GM18868 (cell line): Measurements from ENCODE around the gene TMPRSS7.
A peak's percentile ranks its signal among the peaks of the same experiment; 100 is the strongest.
"Not testable (repeated sequence)": the region's sequence is repeated elsewhere in the genome, so short reads cannot be mapped to it uniquely, and the experiment has no call there.

Experiments
- ATAC-seq: cut with Tn5 transposase; IDR thresholded peaks from one replicate; pipeline ENCODE4 v1.9.1; 2021; ENCODE audit warnings: mild to moderate bottlenecking, moderate library complexity; ENCODE audit not compliant: unreplicated experiment

TMPRSS7 gene

DNA sequence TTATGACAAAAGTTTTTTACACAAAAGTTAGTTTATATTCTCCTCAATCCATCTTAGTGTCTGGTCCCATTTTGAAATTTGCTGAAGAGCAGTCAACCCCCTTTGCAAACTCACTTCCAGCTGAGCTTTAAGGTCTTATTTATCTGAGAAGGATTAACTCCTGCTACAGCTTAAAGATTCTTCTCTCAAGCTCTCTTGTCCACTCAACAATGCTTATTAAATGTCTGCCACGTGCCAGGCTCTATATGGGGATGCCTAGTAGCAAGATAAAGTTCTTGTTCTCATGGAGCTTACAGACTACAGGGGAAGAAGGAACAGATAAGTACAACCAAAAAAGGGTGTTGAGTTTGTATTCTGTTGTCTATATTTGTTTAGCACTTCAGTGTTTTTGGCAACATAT, 18.7 kb downstream of the TMPRSS7 start:
- ATAC-seq: no peak

DNA sequence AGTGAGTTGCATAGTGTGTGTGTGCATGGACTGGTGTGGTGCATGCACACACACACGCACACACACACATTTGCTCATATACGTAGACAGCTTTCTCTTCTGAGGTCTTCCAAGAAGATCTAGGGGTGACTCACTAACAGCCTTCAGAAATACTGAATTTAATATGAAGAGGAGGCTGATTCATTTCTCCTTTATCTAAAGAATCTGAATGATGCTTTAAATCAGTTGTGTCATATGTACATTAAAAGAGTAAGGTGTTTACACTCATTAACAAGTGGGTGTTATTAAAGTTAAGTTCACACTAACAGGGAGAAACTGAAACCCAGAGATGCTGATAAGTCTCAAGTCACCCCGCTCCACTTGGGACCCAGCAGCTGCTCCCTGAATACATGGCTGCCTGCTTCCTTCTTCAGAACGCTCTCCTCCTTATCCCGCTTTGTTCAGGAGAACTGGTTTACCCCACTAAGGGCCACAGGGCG, 22.0 kb downstream of the TMPRSS7 start:
- no peak for ATAC-seq

- no peak for ATAC-seq
Measured at GRCh38 chr3:112059497-112059896, 25.0 kb downstream of the TMPRSS7 start.

GRCh38 chr3:112061152-112061551, 26.6 kb downstream of the TMPRSS7 start:
- ATAC-seq: no peak

DNA sequence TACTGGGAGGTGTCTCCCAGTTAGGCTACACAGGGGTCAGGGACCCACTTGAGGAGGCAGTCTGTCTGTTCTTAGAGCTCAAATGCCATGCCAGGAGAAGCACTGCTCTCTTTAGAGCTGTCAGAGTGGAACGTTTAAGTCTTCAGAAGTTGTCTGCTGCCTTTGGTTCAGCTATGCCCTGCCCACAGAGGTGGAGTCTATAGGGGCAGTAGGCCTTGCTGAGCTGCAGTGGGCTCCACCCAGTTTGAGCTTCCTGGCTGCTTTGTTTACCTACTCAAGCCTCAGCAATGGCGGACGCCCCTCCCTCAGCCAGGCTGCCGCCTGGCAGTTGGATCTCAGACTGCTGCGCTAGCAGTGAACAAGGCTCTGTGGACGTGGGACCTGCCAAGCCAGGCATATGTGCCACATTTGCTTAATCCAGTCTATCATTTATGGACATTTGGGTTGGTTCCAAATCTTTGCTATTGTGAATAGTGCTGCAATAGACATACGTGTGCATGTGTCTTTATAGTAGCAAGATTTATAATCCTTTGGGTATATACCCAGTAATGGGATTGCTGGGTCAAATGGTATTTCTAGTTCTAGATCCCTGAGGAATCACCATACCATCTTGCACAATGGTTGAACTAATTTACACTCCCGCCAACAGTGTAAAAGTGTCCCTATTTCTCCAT, 38.0 kb downstream of the TMPRSS7 start:
- ATAC-seq: not testable (repeated sequence)

- no peak for ATAC-seq
Measured at GRCh38 chr3:112074006-112074405, 39.5 kb downstream of the TMPRSS7 start.

DNA sequence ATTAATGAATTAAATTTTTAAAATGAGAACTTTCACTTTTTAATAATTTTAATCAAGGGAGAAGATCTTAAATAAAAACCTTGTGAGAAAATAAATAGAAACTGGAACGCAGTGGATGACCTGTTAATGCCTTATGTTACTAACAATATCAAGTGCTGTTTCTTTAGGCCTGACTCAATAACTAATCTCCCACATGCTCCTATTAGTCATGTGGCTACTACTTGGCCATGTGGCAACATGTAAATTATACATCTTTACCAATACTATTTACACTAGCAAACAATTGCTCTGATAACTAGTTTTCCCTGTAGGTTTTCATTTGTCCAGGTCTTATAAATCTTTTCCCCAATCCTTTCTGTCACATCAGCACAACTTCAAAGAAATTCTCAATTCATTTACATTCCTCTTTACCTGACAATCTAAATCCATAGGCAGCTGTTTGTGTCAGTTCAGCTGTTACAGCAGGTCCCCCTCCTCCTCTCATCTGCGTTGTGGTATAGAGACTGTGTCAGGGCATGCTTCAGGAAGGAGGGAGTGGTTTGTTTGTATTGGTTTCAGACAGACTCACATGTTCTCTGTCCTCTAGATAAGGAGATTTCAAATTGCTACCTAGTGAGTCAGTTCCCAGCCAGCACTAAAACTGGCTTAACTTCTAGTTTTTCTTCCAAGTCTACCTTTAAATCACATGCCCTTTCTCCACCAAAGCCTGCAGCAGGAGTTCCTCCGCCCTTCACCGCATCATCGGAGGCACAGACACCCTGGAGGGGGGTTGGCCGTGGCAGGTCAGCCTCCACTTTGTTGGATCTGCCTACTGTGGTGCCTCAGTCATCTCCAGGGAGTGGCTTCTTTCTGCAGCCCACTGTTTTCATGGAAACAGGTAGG, 40.3 kb downstream of the TMPRSS7 start:
- peak; percentile 94 for ATAC-seq

- ATAC-seq: peak; percentile 61
Measured at GRCh38 chr3:112078125-112079083, 43.9 kb downstream of the TMPRSS7 start.

- no peak for ATAC-seq
Measured at GRCh38 chr3:112083239-112083638, 48.7 kb downstream of the TMPRSS7 start.

GRCh38 chr3:112084980-112085705, 50.6 kb downstream of the TMPRSS7 start:
- ATAC-seq: no peak

- ATAC-seq: no peak
Measured at GRCh38 chr3:112085735-112086075, 51.2 kb downstream of the TMPRSS7 start.

DNA sequence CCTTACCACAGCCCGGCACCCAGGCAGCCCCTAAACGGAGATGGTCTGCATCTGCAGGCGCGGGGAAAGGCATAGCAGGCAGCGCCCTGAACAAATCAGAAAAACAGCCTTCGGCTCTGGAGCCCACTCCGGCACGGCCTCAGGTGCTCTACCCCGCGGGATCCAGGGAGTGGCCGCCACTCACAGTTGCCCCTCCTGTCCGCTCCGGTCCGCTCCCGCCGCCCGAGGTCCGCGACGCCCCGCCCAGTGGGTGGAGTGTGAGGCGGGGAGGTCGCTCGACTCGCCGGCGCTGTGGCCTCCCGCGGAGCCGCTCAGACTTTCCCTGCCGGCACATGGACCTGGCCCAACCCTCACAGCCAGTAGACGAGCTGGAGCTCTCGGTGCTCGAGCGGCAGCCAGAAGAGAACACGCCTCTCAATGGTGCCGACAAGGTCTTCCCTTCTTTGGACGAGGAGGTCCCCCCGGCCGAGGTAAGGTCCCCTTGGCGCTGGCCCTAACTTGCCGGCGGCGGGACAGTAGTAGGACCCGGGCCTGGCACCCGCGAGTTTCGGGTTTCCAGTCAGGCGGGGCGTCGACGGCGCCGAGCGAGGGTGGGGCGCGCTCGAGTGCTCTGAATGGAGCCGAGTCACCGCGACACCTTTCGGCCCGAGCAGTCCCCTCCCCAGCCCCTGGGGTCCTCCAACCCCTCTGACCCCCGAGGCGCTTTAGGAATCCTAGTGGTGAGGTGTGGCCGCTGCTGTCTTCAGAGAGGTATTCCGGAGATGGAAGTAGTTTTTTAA, 51.7 kb downstream of the TMPRSS7 start, which contains the start of gene C3orf52:
Gene C3orf52 (plus strand): TSS at position 314 of the 779 bp plus-strand sequence. CDS start 19 bp downstream, at position 333.
- peak; percentile 88 for ATAC-seq

- no peak for ATAC-seq
Measured at GRCh38 chr3:112086875-112087524, 52.5 kb downstream of the TMPRSS7 start.

DNA sequence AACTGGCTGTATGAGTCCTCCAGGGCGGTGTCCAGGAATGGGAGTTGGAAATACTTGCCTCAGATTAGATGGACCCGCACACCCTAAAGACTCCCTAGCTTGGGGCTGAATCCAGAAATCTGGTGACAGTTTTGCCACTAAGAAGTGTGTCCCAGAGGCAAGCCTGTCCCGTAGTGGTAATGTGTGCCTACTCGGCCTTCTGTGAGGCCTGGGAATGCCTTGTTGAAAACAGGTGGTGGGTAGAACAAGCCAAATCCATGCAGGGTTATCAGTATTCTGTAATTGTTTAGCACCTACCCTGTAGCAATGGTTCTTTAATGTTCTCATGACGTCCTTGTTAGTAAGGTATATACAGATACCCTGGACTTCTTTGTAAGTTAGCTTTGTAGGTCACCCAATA, 53.2 kb downstream of the TMPRSS7 start:
- no peak for ATAC-seq

DNA sequence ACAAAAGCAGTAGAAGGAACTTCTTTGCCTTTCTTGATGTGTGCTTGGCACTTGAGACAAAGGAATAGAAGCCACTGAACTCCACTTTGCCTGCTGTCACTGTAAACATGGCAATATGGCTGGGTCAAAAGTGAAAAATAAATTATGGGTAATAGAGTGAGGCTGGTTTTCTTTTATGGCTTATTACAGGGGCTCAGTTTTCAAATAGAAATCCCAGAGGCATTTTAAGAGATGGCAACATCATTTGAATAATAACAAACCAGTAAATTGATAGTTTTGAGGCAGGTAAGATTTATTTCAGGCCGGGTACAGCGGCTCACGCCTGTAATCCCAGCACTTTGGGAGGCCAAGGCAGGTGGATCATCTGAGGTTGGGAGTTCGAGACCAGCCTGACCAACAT, 54.4 kb downstream of the TMPRSS7 start:
- no peak for ATAC-seq

GRCh38 chr3:112089956-112090886, 55.7 kb downstream of the TMPRSS7 start:
- ATAC-seq: no peak

- ATAC-seq: no peak
Measured at GRCh38 chr3:112090887-112091586, 56.5 kb downstream of the TMPRSS7 start.
